Measurements from ENCODE around the gene TCTN1. TPM values are rescaled to one million over a fixed set of nuclear protein-coding genes. Genes with fewer than 3 reads are reported as not detected.

Gene TCTN1
- total and polyA plus RNA-seq, 2 of the 13 experiments (the other 11 are each of a cell fraction or from before 2014, with no cell fraction given): 13.6 to 16.0 TPM

DNA sequence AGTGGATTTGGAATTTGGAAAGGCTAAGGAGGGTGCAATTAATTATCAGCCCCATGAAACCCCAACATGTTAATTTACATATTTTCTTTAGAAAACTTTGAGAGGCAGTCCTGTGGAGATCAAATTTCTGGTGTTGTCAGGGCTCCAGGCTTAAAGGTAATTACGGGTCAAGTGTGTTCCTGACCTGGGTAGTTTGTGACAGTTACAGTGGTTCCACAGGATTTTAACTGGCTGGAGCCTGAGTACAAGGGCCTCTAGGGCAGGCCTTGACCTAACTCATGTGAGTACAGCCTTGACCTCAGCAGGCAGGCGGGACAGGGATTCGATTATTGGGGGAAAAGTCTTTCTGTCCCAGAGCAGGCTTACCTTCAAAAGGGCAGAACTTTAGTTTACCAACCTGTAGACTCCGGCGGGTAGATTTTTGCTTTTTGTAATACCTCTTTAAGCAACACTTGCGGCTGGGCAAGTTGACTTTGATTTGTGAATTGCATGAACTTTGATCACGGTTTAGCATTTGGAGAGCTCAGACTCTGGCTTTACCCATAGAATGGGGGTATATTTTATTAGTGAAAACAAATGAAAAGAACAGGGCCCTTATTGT lies 22.4 kb upstream of the TCTN1 start (continued):
- TF ChIP-seq ZNF878 (CRISPR knock-in tag; IDR thresholded peaks at IDR 0.05): 0 out of 2 replicates have a peak, but pooled peaks have one; percentile 21
- TF ChIP-seq KDM2A (CRISPR knock-in tag; IDR thresholded peaks at IDR 0.05; ENCODE audit: borderline replicate concordance, low read depth): 0 out of 2 replicates have a peak, but pooled peaks have one; percentile 20
- TF ChIP-seq KAT2B (IDR thresholded peaks at IDR 0.05; ENCODE audit: borderline replicate concordance, low read depth, low read length): no peak
- TF ChIP-seq, protein P1, sequence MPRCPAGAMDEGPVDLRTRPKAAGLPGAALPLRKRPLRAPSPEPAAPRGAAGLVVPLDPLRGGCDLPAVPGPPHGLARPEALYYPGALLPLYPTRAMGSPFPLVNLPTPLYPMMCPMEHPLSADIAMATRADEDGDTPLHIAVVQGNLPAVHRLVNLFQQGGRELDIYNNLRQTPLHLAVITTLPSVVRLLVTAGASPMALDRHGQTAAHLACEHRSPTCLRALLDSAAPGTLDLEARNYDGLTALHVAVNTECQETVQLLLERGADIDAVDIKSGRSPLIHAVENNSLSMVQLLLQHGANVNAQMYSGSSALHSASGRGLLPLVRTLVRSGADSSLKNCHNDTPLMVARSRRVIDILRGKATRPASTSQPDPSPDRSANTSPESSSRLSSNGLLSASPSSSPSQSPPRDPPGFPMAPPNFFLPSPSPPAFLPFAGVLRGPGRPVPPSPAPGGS (CRISPR knock-in tag; IDR thresholded peaks at IDR 0.05): no peak
- TF ChIP-seq ZNF432 (CRISPR knock-in tag; IDR thresholded peaks at IDR 0.05; ENCODE audit: borderline replicate concordance): no peak
- TF ChIP-seq ZNF773 (CRISPR knock-in tag; IDR thresholded peaks at IDR 0.05; ENCODE audit: borderline replicate concordance): no peak
- TF ChIP-seq ZNF501 (CRISPR knock-in tag; IDR thresholded peaks at IDR 0.05): no peak
- TF ChIP-seq SCMH1 (CRISPR knock-in tag; IDR thresholded peaks at IDR 0.05; ENCODE audit: borderline replicate concordance): no peak
- TF ChIP-seq JUND (CRISPR knock-in tag; IDR thresholded peaks at IDR 0.05): no peak
- TF ChIP-seq TCF7 (IDR thresholded peaks at IDR 0.05; ENCODE audit: low read depth): peak; percentile 64
- no peak for TF ChIP-seq ZNF296 (CRISPR knock-in tag; conservative IDR thresholded peaks at IDR 0.05)
- TF ChIP-seq ZNF7 (CRISPR knock-in tag; IDR thresholded peaks at IDR 0.05): no peak
- TF ChIP-seq NR2F1 (CRISPR knock-in tag; IDR thresholded peaks at IDR 0.05): peak; percentile 88 to 91; a peak in 3 of 4 replicates
- TF ChIP-seq CREB1 (IDR thresholded peaks at IDR 0.05): no peak
- TF ChIP-seq CREB1 (CRISPR knock-in tag; IDR thresholded peaks at IDR 0.05): 0 out of 2 replicates have a peak, but pooled peaks have one; percentile 35
- peak; percentile 46 for TF ChIP-seq ZNF629 (CRISPR knock-in tag; conservative IDR thresholded peaks at IDR 0.05)
- TF ChIP-seq MAFK (conservative IDR thresholded peaks at IDR 0.05 in 1 of 2, IDR thresholded peaks at IDR 0.05 in 1 of 2; ENCODE audit: low read length in 2 of 2): no peak
- TF ChIP-seq TBL1XR1 (IDR thresholded peaks at IDR 0.05; ENCODE audit: borderline replicate concordance, low read length, partially characterized antibody): peak; percentile 98
- 0 out of 2 replicates have a peak, but pooled peaks have one; percentile 16 for TF ChIP-seq ZNF644 (CRISPR knock-in tag; IDR thresholded peaks at IDR 0.05; ENCODE audit: low read depth)
- TF ChIP-seq MED1 (CRISPR knock-in tag; IDR thresholded peaks at IDR 0.05): peak; percentile 74
- TF ChIP-seq ZNF136 (CRISPR knock-in tag; IDR thresholded peaks at IDR 0.05; ENCODE audit: low read depth): no peak
- no peak for TF ChIP-seq ZFAT (CRISPR knock-in tag; conservative IDR thresholded peaks at IDR 0.05)
- no peak for TF ChIP-seq KDM5B (CRISPR knock-in tag; IDR thresholded peaks at IDR 0.05; ENCODE audit: borderline replicate concordance)
- no peak for TF ChIP-seq ZSCAN9 (CRISPR knock-in tag; IDR thresholded peaks at IDR 0.05; ENCODE audit: borderline replicate concordance)
- no peak for TF ChIP-seq CAMTA2 (CRISPR knock-in tag; IDR thresholded peaks at IDR 0.05; ENCODE audit: borderline replicate concordance)
- peak; percentile 54; the same call in 1 of the 2 replicates for TF ChIP-seq ZBTB7B (CRISPR knock-in tag; IDR thresholded peaks at IDR 0.05)
